Gastrocnemius medialis (tissue), 4 donors: ENCODE measurements around the gene EDN1. TPM values are rescaled to one million over a fixed set of nuclear protein-coding genes. Genes with fewer than 3 reads are reported as not detected.
"Not testable (repeated sequence)": the region's sequence is repeated elsewhere in the genome, so short reads cannot be mapped to it uniquely, and the experiment has no call there.

ENCODE experiments used
- ATAC-seq, 2 donors: fragments of 150-250 bp; one replicate each; pipeline ENCODE4 v1.9.1; 2016
- DNase-seq, 2 donors: peaks; one replicate each; pipeline ENCODE4 v3.0.0-alpha.2; 2019
- H3K27ac ChIP-seq, 4 donors: fragments of 200-600 bp; sonication (generic); 1 replicate in 1 of 4; 2 replicates in 3 of 4; pipeline ENCODE4 v1.5.1; 2016 to 2018; ENCODE audit warnings: mild to moderate bottlenecking in 2 of 4, moderate library complexity in 1 of 4
- H3K27me3 ChIP-seq, 3 donors: fragments of 200-600 bp; sonication (generic) in 2 of 3; 1 replicate in 1 of 3; 2 replicates in 2 of 3; pipeline versions ENCODE4 v1.5.1 to v1.6.0; 2016 to 2019; ENCODE audit warnings: mild to moderate bottlenecking in 1 of 3, moderate library complexity in 1 of 3
- H3K36me3 ChIP-seq, 2 donors: fragments of 200-600 bp; sonication (generic) in 1 of 2; one replicate each; pipeline ENCODE4 v1.5.1; 2017 to 2018
- H3K4me1 ChIP-seq, 2 donors: fragments of 200-600 bp; sonication (generic) in 1 of 2; one replicate each; pipeline ENCODE4 v1.5.1; 2016 to 2017; ENCODE audit warnings: mild to moderate bottlenecking in 2 of 2
- H3K4me3 ChIP-seq, 4 donors: fragments of 200-600 bp; sonication (generic) in 3 of 4; 1 replicate in 1 of 4; 2 replicates in 3 of 4; pipeline ENCODE4 v1.5.1; 2016 to 2019; ENCODE audit warnings: mild to moderate bottlenecking in 2 of 4
- H3K9me3 ChIP-seq, 3 donors: fragments of 200-600 bp; sonication (generic) in 2 of 3; 1 replicate in 1 of 3; 2 replicates in 2 of 3; pipeline ENCODE4 v1.5.1; 2016 to 2019
- POLR2A ChIP-seq, 2 donors: fragments of 450-650 bp; IDR thresholded peaks; one replicate each; pipeline ENCODE4 v1.6.1; 2017; ENCODE audit warnings: antibody characterized with exemption in 2 of 2, mild to moderate bottlenecking in 2 of 2, moderate library complexity in 2 of 2
- in situ Hi-C, 4 donors: fragments of 200-750 bp; cut with MboI; loops; one replicate each; pipeline versions ENCODE4 v1.15.0 to v1.8.0; 2017; ENCODE audit warnings: low sequenced_read_pairs in 4 of 4
- intact Hi-C: fragments of 100-400 bp; cut with DNase I; formaldehyde crosslinking; loops from one replicate; pipeline ENCODE4 v1.15.1; 2023; ENCODE audit warnings: low total_unique reads
- total RNA-seq, 4 donors: library from RNA; depleted of rRNA; stranded (reverse); fragments of >200 nt; gene quantifications; one replicate each; pipeline versions ENCODE4 v1.1.0 to v1.2.3, GENCODE V29; 2016
- TF ChIP-seq, protein P1 (sequence below), 5 experiments: fragments of 450-650 bp in 3 of 5; fragments of 200-600 bp in 2 of 5; sonication (generic) in 2 of 5; IDR thresholded peaks in 4 of 5; conservative IDR thresholded peaks in 1 of 5; 1 replicate in 4 of 5; 2 replicates in 1 of 5; pipeline ENCODE4 v1.5.1; 2016 to 2019; ENCODE audit warnings: antibody characterized with exemption in 5 of 5, mild to moderate bottlenecking in 3 of 5, moderate library complexity in 3 of 5

The EDN1 gene
- total RNA-seq, 4 donors from 2014 or later = 7.4 to 12.0 (median 9.3) TPM

GRCh38 chr6:12318749-12319148 is 28.6 kb downstream of the EDN1 start:
- H3K4me1 ChIP-seq = no peaks in the 10 kb centered on the region
- in situ Hi-C loops (loop anchor here in 1 of 4 donors (25.0 kb wide), 1 partner anchor 294 kb away; no protein-coding TSS in a partner anchor), intact Hi-C loops (no loop called here)
- no peaks in the 10 kb centered on the region for H3K36me3 ChIP-seq
- H3K27ac ChIP-seq = no peak overlapping the region
- no peaks in the 10 kb centered on the region for H3K9me3 ChIP-seq
- ATAC-seq (no peak), DNase-seq (no peak)
- no peak overlapping the region for H3K4me3 ChIP-seq
- TF ChIP-seq, protein P1, sequence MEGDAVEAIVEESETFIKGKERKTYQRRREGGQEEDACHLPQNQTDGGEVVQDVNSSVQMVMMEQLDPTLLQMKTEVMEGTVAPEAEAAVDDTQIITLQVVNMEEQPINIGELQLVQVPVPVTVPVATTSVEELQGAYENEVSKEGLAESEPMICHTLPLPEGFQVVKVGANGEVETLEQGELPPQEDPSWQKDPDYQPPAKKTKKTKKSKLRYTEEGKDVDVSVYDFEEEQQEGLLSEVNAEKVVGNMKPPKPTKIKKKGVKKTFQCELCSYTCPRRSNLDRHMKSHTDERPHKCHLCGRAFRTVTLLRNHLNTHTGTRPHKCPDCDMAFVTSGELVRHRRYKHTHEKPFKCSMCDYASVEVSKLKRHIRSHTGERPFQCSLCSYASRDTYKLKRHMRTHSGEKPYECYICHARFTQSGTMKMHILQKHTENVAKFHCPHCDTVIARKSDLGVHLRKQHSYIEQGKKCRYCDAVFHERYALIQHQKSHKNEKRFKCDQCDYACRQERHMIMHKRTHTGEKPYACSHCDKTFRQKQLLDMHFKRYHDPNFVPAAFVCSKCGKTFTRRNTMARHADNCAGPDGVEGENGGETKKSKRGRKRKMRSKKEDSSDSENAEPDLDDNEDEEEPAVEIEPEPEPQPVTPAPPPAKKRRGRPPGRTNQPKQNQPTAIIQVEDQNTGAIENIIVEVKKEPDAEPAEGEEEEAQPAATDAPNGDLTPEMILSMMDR (IDR thresholded peaks at IDR 0.05 in 4 of 5, conservative IDR thresholded peaks at IDR 0.05 in 1 of 5) = no peak
- TF ChIP-seq POLR2A (IDR thresholded peaks at IDR 0.05) = no peak
- H3K27me3 ChIP-seq = no peaks in the 10 kb centered on the region

GRCh38 chr6:12320074-12320473 is 29.9 kb downstream of the EDN1 start:
- H3K4me1 ChIP-seq, H3K27me3 ChIP-seq, DNase-seq, H3K4me3 ChIP-seq, ATAC-seq, intact Hi-C loops, H3K36me3 ChIP-seq, H3K27ac ChIP-seq, H3K9me3 ChIP-seq: not testable (repeated sequence)
- in situ Hi-C loops = loop anchor here in 1 of 4 donors (25.0 kb wide), 1 partner anchor 292 kb away; no protein-coding TSS in a partner anchor

- in situ Hi-C loops = loop anchor here in 1 of 4 donors (25.0 kb wide), 1 partner anchor 288 kb away; no protein-coding TSS in a partner anchor
- no peak for ATAC-seq
Measured at GRCh38 chr6:12324099-12324498, 33.9 kb downstream of the EDN1 start.

DNA sequence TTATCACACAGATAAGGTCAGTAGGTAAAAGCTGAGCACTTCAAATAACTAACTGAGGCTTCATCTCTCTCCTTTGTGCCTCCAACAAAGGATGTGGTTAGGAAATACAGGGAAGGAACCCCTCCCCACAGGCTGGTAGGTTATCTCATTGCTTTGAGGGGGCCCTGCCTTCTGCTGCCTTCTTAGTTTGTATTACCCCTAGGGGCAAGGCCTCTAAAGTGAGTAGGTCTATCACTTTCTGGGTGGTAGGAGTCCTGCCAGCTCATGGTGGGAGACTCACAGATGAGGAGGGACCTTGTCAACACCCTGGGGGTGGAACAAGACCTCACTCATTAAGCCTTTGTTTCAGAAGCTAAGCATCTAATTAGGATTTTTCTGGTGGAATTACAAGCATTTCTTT is 34.6 kb downstream of the EDN1 start:
- ATAC-seq = no peak
- intact Hi-C loops (no loop called here), in situ Hi-C loops (loop anchor here in 1 of 4 donors (25.0 kb wide), 1 partner anchor 288 kb away; no protein-coding TSS in a partner anchor)
- Histone ChIP-seq H3K9me3 (no peaks in the 10 kb centered on the region), H3K27me3 (no peaks in the 10 kb centered on the region), H3K27ac (peak overlapping the region in 1 of 4 donors; percentile 13), H3K4me3 (no peak overlapping the region), H3K36me3 (no peaks in the 10 kb centered on the region), H3K4me1 (no peaks in the 10 kb centered on the region)
- TF ChIP-seq, protein P1 (IDR thresholded peaks at IDR 0.05 in 4 of 5, conservative IDR thresholded peaks at IDR 0.05 in 1 of 5) = no peak
- no peak for TF ChIP-seq POLR2A (IDR thresholded peaks at IDR 0.05)
- DNase-seq = no peak

More at GRCh38 chr6:12324099-12324498, 33.9 kb downstream of the EDN1 start:
- TF ChIP-seq POLR2A (IDR thresholded peaks at IDR 0.05) = no peak
- TF ChIP-seq, protein P1 (IDR thresholded peaks at IDR 0.05 in 4 of 5, conservative IDR thresholded peaks at IDR 0.05 in 1 of 5) = no peak
- Histone ChIP-seq H3K36me3 (no peaks in the 10 kb centered on the region), H3K27ac (no peak overlapping the region), H3K4me3 (no peak overlapping the region), H3K4me1 (no peaks in the 10 kb centered on the region), H3K27me3 (no peaks in the 10 kb centered on the region), H3K9me3 (no peaks in the 10 kb centered on the region)
- intact Hi-C loops = no loop called here
- no peak for DNase-seq

DNA sequence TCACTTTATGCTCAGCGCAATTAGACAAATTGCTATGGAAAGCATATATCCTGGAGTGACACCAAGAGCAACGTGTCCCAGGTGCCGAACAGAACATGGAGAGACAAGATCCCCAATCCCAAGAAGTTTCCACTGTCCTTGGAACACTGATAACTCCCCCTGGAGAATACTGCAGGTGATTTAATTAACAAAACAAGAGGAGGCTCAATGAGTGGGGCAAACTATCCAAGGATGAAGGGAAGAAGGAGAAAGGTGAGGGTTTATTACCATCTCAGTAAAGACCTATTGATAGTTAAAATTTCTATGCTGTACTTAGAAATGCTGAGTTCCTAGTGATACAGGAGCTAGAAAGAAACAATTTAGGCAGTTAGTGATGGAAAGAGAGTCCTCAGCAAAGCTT is 35.7 kb downstream of the EDN1 start:
- Histone ChIP-seq H3K9me3 (no peaks in the 10 kb centered on the region), H3K27me3 (no peaks in the 10 kb centered on the region), H3K27ac (no peak overlapping the region), H3K4me1 (no peaks in the 10 kb centered on the region), H3K4me3 (no peak overlapping the region), H3K36me3 (no peaks in the 10 kb centered on the region)
- ATAC-seq (no peak), DNase-seq (no peak)
- TF ChIP-seq POLR2A (IDR thresholded peaks at IDR 0.05) = no peak
- TF ChIP-seq, protein P1 (IDR thresholded peaks at IDR 0.05 in 4 of 5, conservative IDR thresholded peaks at IDR 0.05 in 1 of 5) = no peak
- in situ Hi-C loops = no loop called here
- intact Hi-C loops = no loop called here
